RWPE2 (cell line): ENCODE data around the gene PPP1R14D.

ENCODE experiments used
- ATAC-seq: fragments of 200-7000 bp; cut with Tn5 transposase; 3 replicates; pipeline ENCODE4 v1.9.1; 2021; ENCODE audit warnings: low read depth
- DNase-seq: peaks from one replicate; pipeline ENCODE4 v3.0.0-alpha.2; 2020; ENCODE audit warnings: low spot score
- H3K27ac ChIP-seq: fragments of 450-650 bp; 2 replicates; pipeline ENCODE4 v1.5.1; 2017; ENCODE audit warnings: mild to moderate bottlenecking; ENCODE audit not compliant: poor library complexity, severe bottlenecking
- H3K27me3 ChIP-seq: fragments of 250-450 bp; sonication (Bioruptor Pico); 2 replicates; pipeline ENCODE4 v1.5.1; 2021; ENCODE audit warnings: mild to moderate bottlenecking, moderate library complexity; ENCODE audit not compliant: insufficient read depth, poor library complexity, severe bottlenecking
- H3K36me3 ChIP-seq: fragments of 250-450 bp; sonication (Bioruptor Pico); 2 replicates; pipeline ENCODE4 v1.5.1; 2020; ENCODE audit warnings: low read depth, mild to moderate bottlenecking, moderate library complexity
- H3K4me1 ChIP-seq: fragments of 250-450 bp; sonication (Bioruptor Pico); 2 replicates; pipeline ENCODE4 v1.5.1; 2021; ENCODE audit warnings: mild to moderate bottlenecking, moderate library complexity; ENCODE audit not compliant: insufficient read depth, poor library complexity, severe bottlenecking
- H3K4me3 ChIP-seq: fragments of 250-450 bp; sonication (Bioruptor Pico); 2 replicates; pipeline ENCODE4 v1.5.1; 2021; ENCODE audit warnings: mild to moderate bottlenecking, moderate library complexity; ENCODE audit not compliant: severe bottlenecking
- H3K9me3 ChIP-seq: fragments of 250-450 bp; sonication (Bioruptor Pico); 2 replicates; pipeline ENCODE4 v1.5.1; 2021; ENCODE audit warnings: mild to moderate bottlenecking, moderate library complexity; ENCODE audit not compliant: severe bottlenecking
- CTCF ChIP-seq: fragments of 450-650 bp; IDR thresholded peaks from one replicate; pipeline ENCODE4 v1.5.1; 2017; ENCODE audit warnings: mild to moderate bottlenecking, moderate library complexity; ENCODE audit not compliant: poor library complexity, severe bottlenecking

Gene PPP1R14D

GRCh38 chr15:40773902-40774301, 54.6 kb downstream of the PPP1R14D start:
- no peak overlapping the region for H3K27ac ChIP-seq
- ATAC-seq, result no peak
- H3K36me3 ChIP-seq, result peaks cover 55% of the 10 kb centered on the region
- no peaks in the 10 kb centered on the region for H3K27me3 ChIP-seq
- no peak overlapping the region for H3K4me3 ChIP-seq
- DNase-seq, result no peak
- peaks cover 25% of the 10 kb centered on the region for H3K4me1 ChIP-seq
- no peaks in the 10 kb centered on the region for H3K9me3 ChIP-seq
- TF ChIP-seq CTCF, result no peak

- ATAC-seq, result no peak
- no peak overlapping the region for H3K4me3 ChIP-seq
- peaks cover 29% of the 10 kb centered on the region for H3K4me1 ChIP-seq
- H3K36me3 ChIP-seq, result peaks cover 51% of the 10 kb centered on the region
- H3K27ac ChIP-seq, result no peak overlapping the region
- no peak for DNase-seq
- H3K27me3 ChIP-seq, result no peaks in the 10 kb centered on the region
- no peak for TF ChIP-seq CTCF
- no peaks in the 10 kb centered on the region for H3K9me3 ChIP-seq
Observed at GRCh38 chr15:40773496-40773895, 55.0 kb downstream of the PPP1R14D start.

- H3K27me3 ChIP-seq, result no peaks in the 10 kb centered on the region
- ATAC-seq (no peak), DNase-seq (no peak)
- no peak for TF ChIP-seq CTCF
- H3K4me3 ChIP-seq, result no peak overlapping the region
- H3K9me3 ChIP-seq, result no peaks in the 10 kb centered on the region
- H3K36me3 ChIP-seq, result peaks cover 41% of the 10 kb centered on the region
- H3K27ac ChIP-seq, result no peak overlapping the region
- peaks cover 30% of the 10 kb centered on the region for H3K4me1 ChIP-seq
Observed at GRCh38 chr15:40772014-40772413, 56.5 kb downstream of the PPP1R14D start.

GRCh38 chr15:40771242-40771641, 57.3 kb downstream of the PPP1R14D start:
- no peak for ATAC-seq
- peak overlapping the region; percentile 92 for H3K27ac ChIP-seq

More at GRCh38 chr15:40771242-40771641, 57.3 kb downstream of the PPP1R14D start:
- no peak for DNase-seq
- Histone ChIP-seq H3K4me1 (peaks cover 31% of the 10 kb centered on the region), H3K9me3 (no peaks in the 10 kb centered on the region), H3K36me3 (peaks cover 35% of the 10 kb centered on the region), H3K27me3 (no peaks in the 10 kb centered on the region), H3K4me3 (no peak overlapping the region)
- TF ChIP-seq CTCF, result no peak
